ENCODE results near the gene RHBDL2. TPM values are rescaled to one million over a fixed set of nuclear protein-coding genes. Genes with fewer than 3 reads are reported as not detected.
"Not testable (repeated sequence)": the region's sequence is repeated elsewhere in the genome, so short reads cannot be mapped to it uniquely, and the experiment has no call there.

Gene RHBDL2
- total RNA-seq, 1 donor from 2014 or later, result not detected

- Mint-ChIP-seq H3K27ac (no peak overlapping the region), H3K4me1 (no peaks in the 10 kb centered on the region), H3K27me3 (ENCODE audit: low read depth) (no peaks in the 10 kb centered on the region)
Measured at GRCh38 chr1:38917337-38917736, 24.3 kb downstream of the RHBDL2 start.

DNA sequence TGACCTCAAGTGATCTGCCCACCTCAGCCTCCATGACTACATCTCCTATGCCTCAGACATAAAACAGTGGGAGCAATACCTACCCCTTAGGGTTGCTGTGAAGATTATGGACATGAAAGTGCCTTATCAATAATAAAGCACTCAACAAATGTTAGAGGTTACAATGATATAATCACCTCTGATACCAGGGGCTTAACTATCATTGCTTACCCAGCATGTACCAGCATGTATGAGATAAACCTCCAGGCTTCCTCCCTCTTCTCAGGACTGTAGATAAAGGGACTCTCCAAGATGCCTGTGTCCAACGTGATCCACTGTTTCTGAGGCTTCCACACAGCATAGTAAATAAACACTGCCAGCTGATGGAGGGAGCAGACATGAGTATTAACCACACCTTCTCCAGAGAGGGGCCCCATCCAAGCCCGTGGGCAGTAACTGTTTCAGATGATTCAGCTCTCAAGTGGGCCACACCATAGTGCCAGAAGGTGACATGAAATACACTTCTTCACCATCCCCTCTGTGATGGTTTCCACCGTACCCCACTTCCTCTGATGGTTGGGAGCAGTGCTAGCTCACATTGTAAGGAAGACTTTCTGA is 26.2 kb downstream of the RHBDL2 start:
- H3K27ac Mint-ChIP-seq, result no peak overlapping the region
- H3K4me3 Mint-ChIP-seq, result no peak overlapping the region
- TF ChIP-seq, protein P1, sequence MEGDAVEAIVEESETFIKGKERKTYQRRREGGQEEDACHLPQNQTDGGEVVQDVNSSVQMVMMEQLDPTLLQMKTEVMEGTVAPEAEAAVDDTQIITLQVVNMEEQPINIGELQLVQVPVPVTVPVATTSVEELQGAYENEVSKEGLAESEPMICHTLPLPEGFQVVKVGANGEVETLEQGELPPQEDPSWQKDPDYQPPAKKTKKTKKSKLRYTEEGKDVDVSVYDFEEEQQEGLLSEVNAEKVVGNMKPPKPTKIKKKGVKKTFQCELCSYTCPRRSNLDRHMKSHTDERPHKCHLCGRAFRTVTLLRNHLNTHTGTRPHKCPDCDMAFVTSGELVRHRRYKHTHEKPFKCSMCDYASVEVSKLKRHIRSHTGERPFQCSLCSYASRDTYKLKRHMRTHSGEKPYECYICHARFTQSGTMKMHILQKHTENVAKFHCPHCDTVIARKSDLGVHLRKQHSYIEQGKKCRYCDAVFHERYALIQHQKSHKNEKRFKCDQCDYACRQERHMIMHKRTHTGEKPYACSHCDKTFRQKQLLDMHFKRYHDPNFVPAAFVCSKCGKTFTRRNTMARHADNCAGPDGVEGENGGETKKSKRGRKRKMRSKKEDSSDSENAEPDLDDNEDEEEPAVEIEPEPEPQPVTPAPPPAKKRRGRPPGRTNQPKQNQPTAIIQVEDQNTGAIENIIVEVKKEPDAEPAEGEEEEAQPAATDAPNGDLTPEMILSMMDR (IDR thresholded peaks at IDR 0.05; ENCODE audit: unreplicated experiment), result no peak
- no peaks in the 10 kb centered on the region for H3K27me3 Mint-ChIP-seq (ENCODE audit: low read depth)
- H3K4me1 Mint-ChIP-seq, result no peaks in the 10 kb centered on the region
- no peak for DNase-seq (ENCODE audit: low spot score in 2 of 2, unreplicated experiment in 2 of 2)
- no peaks in the 10 kb centered on the region for H3K36me3 Mint-ChIP-seq
- H3K9me3 Mint-ChIP-seq, result no peaks in the 10 kb centered on the region

More at GRCh38 chr1:38917337-38917736, 24.3 kb downstream of the RHBDL2 start:
- no peak for DNase-seq (ENCODE audit: low spot score in 2 of 2, unreplicated experiment in 2 of 2)
- TF ChIP-seq, protein P1 (IDR thresholded peaks at IDR 0.05; ENCODE audit: unreplicated experiment), result no peak
- Mint-ChIP-seq H3K9me3 (no peaks in the 10 kb centered on the region), H3K36me3 (no peaks in the 10 kb centered on the region), H3K4me3 (no peak overlapping the region)

DNA sequence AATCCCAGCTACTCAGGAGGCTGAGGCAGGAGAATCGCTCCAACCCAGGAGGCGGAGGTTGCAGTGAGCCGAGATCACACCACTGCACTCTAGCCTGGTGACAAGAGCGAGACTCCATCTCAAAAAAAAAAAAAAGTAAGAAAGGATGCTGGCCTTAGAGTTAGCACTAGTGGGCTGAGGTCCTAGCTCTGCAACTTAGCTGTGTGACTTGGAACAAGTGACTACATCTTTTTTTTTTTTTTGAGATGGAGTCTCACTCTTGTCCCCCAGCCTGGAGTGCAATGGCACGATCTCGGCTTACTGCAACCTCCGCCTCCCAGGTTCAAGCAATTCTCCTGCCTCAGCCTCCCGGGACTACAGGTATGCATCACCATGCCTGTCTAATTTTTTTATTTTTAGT is 26.7 kb downstream of the RHBDL2 start:
- H3K4me3 Mint-ChIP-seq; H3K27me3 Mint-ChIP-seq (ENCODE audit: low read depth); H3K9me3 Mint-ChIP-seq; H3K4me1 Mint-ChIP-seq; H3K27ac Mint-ChIP-seq; DNase-seq (ENCODE audit: low spot score in 2 of 2, unreplicated experiment in 2 of 2); H3K36me3 Mint-ChIP-seq: not testable (repeated sequence)

DNA sequence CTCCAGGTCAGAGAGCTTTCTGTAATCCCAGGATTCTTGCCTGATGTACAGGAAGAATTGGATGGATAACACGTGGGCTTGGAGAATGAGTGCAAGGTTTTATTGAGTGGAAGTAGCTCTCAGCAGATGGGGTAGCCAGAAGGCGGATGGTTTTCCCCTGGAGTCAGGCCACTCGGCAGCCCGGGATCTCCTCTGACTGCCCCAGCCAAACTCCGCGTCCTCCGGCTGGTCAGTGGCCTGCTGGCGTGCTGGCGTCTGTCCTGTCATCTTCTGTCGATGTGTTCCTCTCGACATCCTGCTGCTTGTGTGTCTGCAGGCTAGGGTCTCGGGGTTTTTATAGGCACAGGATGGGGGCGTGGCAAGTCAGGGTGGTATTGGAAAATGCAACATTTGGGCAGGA is 32.8 kb downstream of the RHBDL2 start:
- no peak overlapping the region for H3K4me3 Mint-ChIP-seq
- peaks cover 8% of the 10 kb centered on the region for H3K9me3 Mint-ChIP-seq
- no peaks in the 10 kb centered on the region for H3K4me1 Mint-ChIP-seq
- H3K27me3 Mint-ChIP-seq (ENCODE audit: low read depth), result no peaks in the 10 kb centered on the region
- no peak overlapping the region for H3K27ac Mint-ChIP-seq
- TF ChIP-seq, protein P1 (IDR thresholded peaks at IDR 0.05; ENCODE audit: unreplicated experiment), result no peak
- H3K36me3 Mint-ChIP-seq, result peaks cover 3% of the 10 kb centered on the region
- DNase-seq (ENCODE audit: low spot score in 2 of 2, unreplicated experiment in 2 of 2), result no peak

- DNase-seq (ENCODE audit: low spot score in 2 of 2, unreplicated experiment in 2 of 2), result no peak
- Mint-ChIP-seq H3K4me3 (no peak overlapping the region), H3K4me1 (no peaks in the 10 kb centered on the region), H3K36me3 (peaks cover 3% of the 10 kb centered on the region), H3K27me3 (ENCODE audit: low read depth) (no peaks in the 10 kb centered on the region), H3K9me3 (peaks cover 8% of the 10 kb centered on the region), H3K27ac (no peak overlapping the region)
- TF ChIP-seq, protein P1 (IDR thresholded peaks at IDR 0.05; ENCODE audit: unreplicated experiment), result no peak
Measured at GRCh38 chr1:38905985-38906384, 35.6 kb downstream of the RHBDL2 start.

GRCh38 chr1:38899560-38899959 is 42.1 kb downstream of the RHBDL2 start:
- no peak for DNase-seq (ENCODE audit: low spot score in 2 of 2, unreplicated experiment in 2 of 2)
- Mint-ChIP-seq H3K4me3 (no peak overlapping the region), H3K36me3 (no peaks in the 10 kb centered on the region), H3K9me3 (no peaks in the 10 kb centered on the region), H3K27ac (no peak overlapping the region), H3K27me3 (ENCODE audit: low read depth) (no peaks in the 10 kb centered on the region), H3K4me1 (no peaks in the 10 kb centered on the region)
- TF ChIP-seq, protein P1 (IDR thresholded peaks at IDR 0.05; ENCODE audit: unreplicated experiment), result no peak
